Trophoblast cell (in vitro differentiated cells and primary cell): ENCODE data around the gene CUBN.

ENCODE experiments used
- DNase-seq, 2 donors: peaks; one replicate each; pipeline ENCODE4 v3.0.0-alpha.2; 2016
- H2AFZ ChIP-seq: 2 replicates; pipeline ENCODE4 v1.6.1; 2013; ENCODE audit warnings: low read length, moderate library complexity, mild to moderate bottlenecking; ENCODE audit not compliant: insufficient read depth, poor library complexity
- H2AK5ac ChIP-seq: 2 replicates; pipeline ENCODE4 v1.6.1; 2013; ENCODE audit warnings: mild to moderate bottlenecking, low read length
- H2BK120ac ChIP-seq: 2 replicates; pipeline ENCODE4 v1.6.1; 2013; ENCODE audit warnings: low read length, mild to moderate bottlenecking, moderate library complexity; ENCODE audit not compliant: insufficient read depth, poor library complexity
- H2BK12ac ChIP-seq: 2 replicates; pipeline ENCODE4 v1.6.1; 2013; ENCODE audit warnings: mild to moderate bottlenecking, low read length, moderate library complexity
- H2BK5ac ChIP-seq: 2 replicates; pipeline ENCODE4 v1.6.1; 2013; ENCODE audit warnings: low read length, low read depth, moderate library complexity, mild to moderate bottlenecking; ENCODE audit not compliant: poor library complexity
- H3K14ac ChIP-seq: 2 replicates; pipeline ENCODE4 v1.6.1; 2013; ENCODE audit warnings: mild to moderate bottlenecking, low read length
- H3K18ac ChIP-seq: 2 replicates; pipeline ENCODE4 v1.6.1; 2013; ENCODE audit warnings: mild to moderate bottlenecking, low read length
- H3K23ac ChIP-seq: 2 replicates; pipeline ENCODE4 v1.6.1; 2013; ENCODE audit warnings: low read length
- H3K27ac ChIP-seq: 2 replicates; pipeline ENCODE4 v1.5.1; 2013; ENCODE audit warnings: low read depth, mild to moderate bottlenecking, inconsistent platforms, low read length, moderate library complexity
- H3K27me3 ChIP-seq: 2 replicates; pipeline ENCODE4 v1.6.1; 2013; ENCODE audit warnings: inconsistent platforms, mild to moderate bottlenecking, low read length, moderate library complexity; ENCODE audit not compliant: insufficient read depth
- H3K36me3 ChIP-seq, 2 experiments: 1 replicate in 1 of 2; 2 replicates in 1 of 2; pipeline ENCODE4 v1.6.1; 2013; ENCODE audit warnings: low read length in 2 of 2, mild to moderate bottlenecking in 2 of 2, moderate library complexity in 1 of 2; ENCODE audit not compliant: insufficient read depth in 2 of 2, control insufficient read depth in 1 of 2
- H3K4ac ChIP-seq: 2 replicates; pipeline ENCODE4 v1.6.1; 2013; ENCODE audit warnings: low read depth, mild to moderate bottlenecking, low read length, moderate library complexity
- H3K4me1 ChIP-seq, 2 experiments: 1 replicate in 1 of 2; 2 replicates in 1 of 2; pipeline ENCODE4 v1.6.1; 2013; ENCODE audit warnings: low read length in 2 of 2, mild to moderate bottlenecking in 2 of 2, moderate library complexity in 1 of 2; ENCODE audit not compliant: insufficient read depth in 2 of 2, control insufficient read depth in 1 of 2
- H3K4me2 ChIP-seq: 2 replicates; pipeline ENCODE4 v1.6.1; 2013; ENCODE audit warnings: inconsistent platforms, mild to moderate bottlenecking, low read length, moderate library complexity
- H3K4me3 ChIP-seq: 2 replicates; pipeline ENCODE4 v1.5.1; 2013; ENCODE audit warnings: mild to moderate bottlenecking, low read depth, low read length, inconsistent platforms
- H3K79me1 ChIP-seq: one replicate; pipeline ENCODE4 v1.6.1; 2013; ENCODE audit warnings: low read length
- H3K79me2 ChIP-seq: 2 replicates; pipeline ENCODE4 v1.6.1; 2013; ENCODE audit warnings: low read length, mild to moderate bottlenecking; ENCODE audit not compliant: control insufficient read depth, insufficient read depth, poor library complexity
- H3K9ac ChIP-seq: 2 replicates; pipeline ENCODE4 v1.6.1; 2013; ENCODE audit warnings: mild to moderate bottlenecking, low read length
- H3K9me3 ChIP-seq: 2 replicates; pipeline ENCODE4 v1.6.1; 2013; ENCODE audit warnings: low read depth, mild to moderate bottlenecking, control low read depth, inconsistent platforms, low read length; ENCODE audit not compliant: insufficient read depth
- H4K12ac ChIP-seq: 2 replicates; pipeline ENCODE4 v1.6.1; 2013; ENCODE audit warnings: low read depth, mild to moderate bottlenecking, low read length, moderate library complexity
- H4K8ac ChIP-seq: 2 replicates; pipeline ENCODE4 v1.6.1; 2013; ENCODE audit warnings: low read depth, mild to moderate bottlenecking, low read length, moderate library complexity
- H4K91ac ChIP-seq: one replicate; pipeline ENCODE4 v1.6.1; 2013; ENCODE audit warnings: low read depth, mild to moderate bottlenecking, low read length, moderate library complexity
- WGBS: extraction: QIAGEN DNeasy Blood & Tissue Kit; methylation state at CpG from one replicate; pipeline ENCODE4 v1.1.7; 2013; ENCODE audit warnings: missing lambda C conversion rate; ENCODE audit not compliant: insufficient read length, insufficient coverage; ENCODE audit errors: extremely low coverage; 5-methylcytosine and 5-hydroxymethylcytosine counted together

The CUBN gene

GRCh38 chr10:16848562-16849154 is 281.0 kb downstream of the CUBN start:
- no peaks in the 10 kb centered on the region for H3K79me2 ChIP-seq
- H3K4ac ChIP-seq, result no peak overlapping the region
- H3K27me3 ChIP-seq, result no peaks in the 10 kb centered on the region
- H2BK12ac ChIP-seq, result no peak overlapping the region
- H2BK5ac ChIP-seq, result no peak overlapping the region
- H4K12ac ChIP-seq, result no peak overlapping the region
- H4K8ac ChIP-seq, result no peak overlapping the region
- no CpG with 5 or more reads among the region's 10 CpGs for WGBS
- no peaks in the 10 kb centered on the region for H3K36me3 ChIP-seq
- H4K91ac ChIP-seq, result no peak overlapping the region
- no peak overlapping the region for H3K23ac ChIP-seq
- no peak overlapping the region for H2AK5ac ChIP-seq
- no peak overlapping the region for H3K14ac ChIP-seq
- peaks cover 4 to 7% of the 10 kb centered on the region in 2 experiments for H3K4me1 ChIP-seq
- H3K9me3 ChIP-seq, result no peaks in the 10 kb centered on the region
- peak in 1 of 2 donors; percentile 11 for DNase-seq
- H2BK120ac ChIP-seq, result no peak overlapping the region
- peaks cover 1% of the 10 kb centered on the region for H3K79me1 ChIP-seq
- H3K27ac ChIP-seq, result no peak overlapping the region
- H3K9ac ChIP-seq, result no peak overlapping the region
- no peak overlapping the region for H3K18ac ChIP-seq
- H2AFZ ChIP-seq, result no peak overlapping the region
- H3K4me3 ChIP-seq, result no peak overlapping the region
- no peak overlapping the region for H3K4me2 ChIP-seq

DNA sequence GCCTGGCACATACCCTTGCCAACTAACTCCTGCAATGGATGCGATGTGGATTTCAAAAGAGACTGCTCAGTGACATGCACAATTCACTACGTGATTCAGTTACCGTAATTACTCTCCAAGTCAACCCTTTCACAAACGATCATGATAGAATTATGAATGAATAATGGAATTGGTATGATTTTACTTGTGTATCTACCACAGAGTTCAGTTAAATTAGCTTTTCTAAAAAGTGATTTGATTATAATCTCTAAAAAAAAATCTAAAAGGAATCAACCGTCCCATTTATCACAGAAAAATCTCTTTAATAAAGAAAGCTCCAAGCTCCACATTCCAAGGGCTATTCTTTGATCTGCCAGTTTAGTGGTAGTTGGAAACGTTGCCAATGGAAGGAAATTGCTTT is 282.0 kb downstream of the CUBN start:
- H3K14ac ChIP-seq, result no peak overlapping the region
- no peak overlapping the region for H3K4me3 ChIP-seq
- H4K91ac ChIP-seq, result no peak overlapping the region
- H3K4me1 ChIP-seq, result peaks cover 4 to 7% of the 10 kb centered on the region in 2 experiments
- no peaks in the 10 kb centered on the region for H3K9me3 ChIP-seq
- H3K9ac ChIP-seq, result no peak overlapping the region
- H3K27ac ChIP-seq, result no peak overlapping the region
- no peak overlapping the region for H2BK12ac ChIP-seq
- no peak overlapping the region for H3K18ac ChIP-seq
- no peak for DNase-seq
- no peak overlapping the region for H2AK5ac ChIP-seq
- peaks cover 1% of the 10 kb centered on the region for H3K79me1 ChIP-seq
- no peak overlapping the region for H2AFZ ChIP-seq
- H4K8ac ChIP-seq, result no peak overlapping the region
- no CpG with 5 or more reads among the region's 6 CpGs for WGBS
- H2BK5ac ChIP-seq, result no peak overlapping the region
- no peaks in the 10 kb centered on the region for H3K79me2 ChIP-seq
- no peak overlapping the region for H3K4ac ChIP-seq
- H3K4me2 ChIP-seq, result no peak overlapping the region
- no peak overlapping the region for H4K12ac ChIP-seq
- H3K27me3 ChIP-seq, result no peaks in the 10 kb centered on the region
- H2BK120ac ChIP-seq, result no peak overlapping the region
- no peak overlapping the region for H3K23ac ChIP-seq
- H3K36me3 ChIP-seq, result no peaks in the 10 kb centered on the region

DNA sequence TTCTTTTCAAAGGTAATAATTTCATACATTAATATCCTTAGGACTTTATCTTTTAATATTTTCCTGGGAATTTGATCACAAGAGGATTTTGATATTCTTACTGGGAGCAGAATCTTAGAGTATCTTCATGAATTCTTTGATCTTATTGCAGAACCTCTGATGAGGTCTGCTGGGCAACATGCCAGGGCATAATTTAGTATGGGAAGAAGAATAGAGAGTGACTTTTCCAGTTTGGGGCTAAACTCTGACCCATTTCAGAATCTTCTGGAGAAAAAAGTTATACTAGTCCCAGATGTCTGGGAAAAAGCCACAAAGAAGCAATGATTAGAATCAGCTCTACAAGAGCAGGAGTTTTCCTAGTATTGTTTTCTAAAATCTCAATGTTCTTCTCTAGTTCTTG is 284.4 kb downstream of the CUBN start:
- Histone ChIP-seq H3K18ac (no peak overlapping the region), H3K27me3 (no peaks in the 10 kb centered on the region), H3K27ac (no peak overlapping the region), H3K4me3 (no peak overlapping the region), H4K12ac (no peak overlapping the region), H3K36me3 (no peaks in the 10 kb centered on the region), H2BK12ac (no peak overlapping the region), H4K91ac (no peak overlapping the region), H3K9ac (no peak overlapping the region), H2BK5ac (no peak overlapping the region), H2BK120ac (no peak overlapping the region), H3K23ac (no peak overlapping the region), H4K8ac (no peak overlapping the region), H3K14ac (no peak overlapping the region), H2AFZ (no peak overlapping the region), H3K9me3 (no peaks in the 10 kb centered on the region), H2AK5ac (no peak overlapping the region), H3K4ac (no peak overlapping the region), H3K4me1 (peaks cover 4 to 7% of the 10 kb centered on the region in 2 experiments), H3K79me2 (no peaks in the 10 kb centered on the region), H3K4me2 (no peak overlapping the region), H3K79me1 (peaks cover 1% of the 10 kb centered on the region)
- DNase-seq, result no peak

DNA sequence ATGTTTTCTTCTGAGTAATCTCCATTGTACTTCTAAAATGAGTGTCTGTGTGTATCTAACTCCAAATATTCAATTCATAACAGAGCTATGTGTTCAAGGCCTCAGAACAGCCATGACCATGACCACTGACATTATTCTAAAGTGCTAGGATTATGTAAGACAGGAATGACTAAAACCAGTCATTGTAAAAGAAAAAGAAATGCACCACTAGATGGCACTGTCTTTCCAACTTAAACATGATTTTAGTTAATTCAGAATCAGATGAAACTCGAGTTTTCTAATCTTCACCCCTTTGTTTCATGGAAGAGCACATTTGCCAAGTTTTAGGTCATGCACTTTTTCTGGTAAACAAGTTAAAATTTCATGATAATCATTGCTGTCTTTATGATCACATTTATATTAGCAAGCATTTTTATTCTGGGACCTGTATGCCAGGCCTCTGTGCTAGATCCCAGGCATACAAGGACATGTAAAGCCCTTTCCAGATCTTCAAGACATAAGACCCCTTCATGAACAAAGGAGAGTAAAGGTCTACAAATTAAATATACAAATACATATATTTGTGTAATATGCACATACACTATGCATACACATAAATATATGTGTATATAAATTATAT is 286.2 kb downstream of the CUBN start:
- Histone ChIP-seq H3K79me1 (peaks cover 1% of the 10 kb centered on the region), H3K23ac (no peak overlapping the region), H3K36me3 (no peaks in the 10 kb centered on the region), H3K9me3 (no peaks in the 10 kb centered on the region), H2BK12ac (no peak overlapping the region), H3K27me3 (no peaks in the 10 kb centered on the region), H3K27ac (no peak overlapping the region), H3K14ac (no peak overlapping the region), H3K9ac (no peak overlapping the region), H4K91ac (no peak overlapping the region), H2BK120ac (no peak overlapping the region), H4K8ac (no peak overlapping the region), H4K12ac (no peak overlapping the region), H2BK5ac (no peak overlapping the region), H2AK5ac (no peak overlapping the region), H3K18ac (no peak overlapping the region), H3K4me2 (no peak overlapping the region), H3K79me2 (no peaks in the 10 kb centered on the region), H3K4me3 (no peak overlapping the region), H3K4ac (no peak overlapping the region), H2AFZ (no peak overlapping the region), H3K4me1 (peaks cover 3 to 7% of the 10 kb centered on the region in 2 experiments)
- DNase-seq, result peak; percentile 17 to 97
- no CpG with 5 or more reads among the region's 1 CpG for WGBS
